NCI-H82 treated with DMSO at 0.1 percent for 48 hours (cell line): ENCODE results near the gene OR4K1.
"Not testable (repeated sequence)": the region's sequence is repeated elsewhere in the genome, so short reads cannot be mapped to it uniquely, and the experiment has no call there.

Experiments
- DNase-seq: peaks from one replicate; lab custom pipeline; 2025; ENCODE audit not compliant: unreplicated experiment; lab: John Stamatoyannopoulos, UW

OR4K1 gene

GRCh38 chr14:19930617-19931016 is at the start of gene OR4K1:
Gene OR4K1, plus strand, starts transcription at chr14:19930917. Its CDS starts 4,750 bp downstream, at chr14:19935667.
- DNase-seq: no peak

- no peak for DNase-seq
Measured at GRCh38 chr14:19895282-19895681, 35.4 kb upstream of the OR4K1 start.

GRCh38 chr14:19900999-19901398 is 29.7 kb upstream of the OR4K1 start:
- DNase-seq: no peak

- DNase-seq: no peak
Measured at GRCh38 chr14:19902409-19902808, 28.3 kb upstream of the OR4K1 start.

- no peak for DNase-seq
Measured at GRCh38 chr14:19906665-19907064, 24.1 kb upstream of the OR4K1 start.

GRCh38 chr14:19911114-19911513 is 19.6 kb upstream of the OR4K1 start:
- no peak for DNase-seq

- no peak for DNase-seq
Measured at GRCh38 chr14:19917243-19917642, 13.5 kb upstream of the OR4K1 start.

GRCh38 chr14:19917955-19918518 is 12.7 kb upstream of the OR4K1 start:
- no peak for DNase-seq

- no peak for DNase-seq
Measured at GRCh38 chr14:19918553-19919264, 12.0 kb upstream of the OR4K1 start.

- DNase-seq: no peak
Measured at GRCh38 chr14:19920021-19920657, 10.6 kb upstream of the OR4K1 start, which contains the start of gene OR4K5. Gene OR4K5, plus strand, starts transcription at chr14:19920607. Its CDS starts 0 bp downstream, at chr14:19920607.

- DNase-seq: no peak
Measured at GRCh38 chr14:19941668-19942067, 11.0 kb downstream of the OR4K1 start.

GRCh38 chr14:19947413-19948090 is 16.8 kb downstream of the OR4K1 start:
- no peak for DNase-seq

- DNase-seq: no peak
Measured at GRCh38 chr14:19949218-19949617, 18.5 kb downstream of the OR4K1 start.

GRCh38 chr14:19969735-19970134 is 39.0 kb downstream of the OR4K1 start:
- not testable (repeated sequence) for DNase-seq

- no peak for DNase-seq
Measured at GRCh38 chr14:19974844-19975243, 44.1 kb downstream of the OR4K1 start.

GRCh38 chr14:19975291-19975690 is 44.6 kb downstream of the OR4K1 start, which contains the start of gene OR4K15:
Gene OR4K15, plus strand, starts transcription at chr14:19975591. Its CDS starts 0 bp downstream, at chr14:19975591.
- no peak for DNase-seq
